ENCODE results near the gene ATP5ME.
A peak's percentile ranks its signal among the peaks of the same experiment; 100 is the strongest.

Gene ATP5ME

DNA sequence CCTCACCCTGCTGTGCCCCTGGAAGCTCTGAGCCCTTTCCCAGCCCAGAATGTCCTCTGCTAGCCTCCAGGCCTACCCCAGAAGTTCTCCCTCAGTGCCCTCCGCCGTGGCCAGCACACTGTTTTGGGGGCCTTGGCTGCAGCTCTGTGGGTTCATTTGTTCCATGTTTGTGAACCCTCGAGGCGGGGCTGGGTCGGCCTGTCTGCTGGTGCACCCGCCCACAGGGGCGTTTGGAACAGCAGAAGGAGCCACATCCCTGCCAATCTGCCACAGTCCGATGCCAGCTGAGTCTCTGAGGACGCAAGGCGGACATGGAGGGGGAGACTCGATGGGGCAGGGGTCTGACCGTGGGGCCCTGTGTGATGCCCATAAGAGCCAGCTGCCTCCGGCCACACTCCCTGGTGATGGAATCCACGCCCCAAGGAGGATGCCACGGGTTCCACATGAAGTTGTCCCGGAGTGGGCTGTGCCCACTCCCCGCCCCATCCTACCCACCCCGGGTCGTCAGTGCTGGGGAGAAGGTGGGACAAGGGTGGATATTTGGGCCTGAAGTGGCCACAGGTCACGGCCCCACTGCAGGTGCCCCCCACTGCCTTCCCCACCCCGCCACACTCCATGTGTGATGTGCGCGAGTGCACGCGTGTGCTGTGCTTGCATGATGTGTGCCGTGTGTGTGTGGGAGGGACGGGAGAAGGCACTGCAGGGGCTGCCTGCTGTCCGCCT lies 7.1 kb downstream of the ATP5ME start:
- no peak for DNase-seq (ENCODE audit: low spot score)

DNA sequence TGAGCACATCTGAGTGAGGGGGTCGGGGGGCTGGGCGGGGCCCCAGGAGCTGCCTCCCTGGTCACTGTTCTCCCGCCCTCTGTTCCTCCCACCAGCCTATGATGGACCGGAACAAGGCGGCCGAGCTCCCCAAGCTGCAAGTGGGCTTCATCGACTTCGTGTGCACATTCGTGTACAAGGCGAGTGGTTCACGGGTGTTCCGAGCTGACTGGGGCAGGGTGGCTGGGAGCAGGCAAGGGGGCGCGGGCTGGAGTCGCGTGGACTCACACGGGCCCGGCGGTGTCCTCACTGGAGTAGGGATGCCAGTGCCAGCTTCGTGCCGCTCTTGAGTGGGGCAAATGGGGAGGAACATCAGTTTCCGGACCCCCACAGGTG lies 7.7 kb downstream of the ATP5ME start:
- DNase-seq (ENCODE audit: low spot score), result no peak

GRCh38 chr4:665751-666435 lies 8.2 kb downstream of the ATP5ME start:
- no peak for DNase-seq (ENCODE audit: low spot score)

DNA sequence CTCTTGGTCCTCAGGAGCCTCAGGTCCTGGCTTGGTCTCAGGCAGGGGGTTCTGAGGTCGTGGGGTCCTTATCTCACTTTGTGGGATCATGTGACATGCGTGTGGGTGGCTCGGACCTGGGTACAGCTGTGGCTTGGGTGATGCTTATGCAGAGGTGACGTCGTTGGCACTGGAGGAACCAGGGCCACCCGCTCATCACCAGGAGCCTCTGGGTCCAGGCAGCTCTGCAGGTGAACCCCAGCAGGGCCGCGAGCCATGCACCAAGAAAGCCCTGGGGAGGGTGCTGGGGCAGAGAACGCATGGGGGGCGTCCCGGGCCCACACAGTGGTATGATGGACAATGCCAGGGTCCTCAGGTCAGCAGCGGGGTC lies 8.7 kb downstream of the ATP5ME start:
- no peak for DNase-seq (ENCODE audit: low spot score)

DNA sequence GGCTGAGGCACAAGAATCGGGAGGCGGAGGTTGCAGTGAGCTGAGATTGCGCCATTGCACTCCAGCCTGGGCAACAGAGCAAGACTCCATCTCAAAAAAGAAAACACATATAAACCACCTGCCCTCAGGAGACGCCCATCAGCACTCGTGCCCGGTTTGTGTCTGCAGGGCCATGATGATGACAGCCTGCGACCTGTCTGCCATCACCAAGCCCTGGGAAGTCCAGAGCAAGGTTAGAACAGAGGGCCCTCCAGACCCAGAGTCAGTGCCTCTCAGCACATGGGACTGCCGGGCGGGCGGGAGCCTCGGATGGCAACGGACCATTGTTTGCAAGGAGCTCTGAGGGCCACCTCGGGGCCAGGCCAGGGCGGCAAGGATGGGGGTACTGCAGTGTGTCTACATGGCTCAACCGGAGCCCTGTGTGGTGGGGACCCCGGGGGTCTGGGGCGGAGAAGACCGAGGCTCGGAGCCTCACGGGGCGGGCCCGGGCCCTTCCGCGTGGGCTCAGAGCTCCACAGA lies 9.3 kb downstream of the ATP5ME start:
- DNase-seq (ENCODE audit: low spot score), result no peak

GRCh38 chr4:663438-664428 lies 10.3 kb downstream of the ATP5ME start:
- DNase-seq (ENCODE audit: low spot score), result peak; percentile 68

GRCh38 chr4:663046-663437 lies 11.0 kb downstream of the ATP5ME start:
- no peak for DNase-seq (ENCODE audit: low spot score)

DNA sequence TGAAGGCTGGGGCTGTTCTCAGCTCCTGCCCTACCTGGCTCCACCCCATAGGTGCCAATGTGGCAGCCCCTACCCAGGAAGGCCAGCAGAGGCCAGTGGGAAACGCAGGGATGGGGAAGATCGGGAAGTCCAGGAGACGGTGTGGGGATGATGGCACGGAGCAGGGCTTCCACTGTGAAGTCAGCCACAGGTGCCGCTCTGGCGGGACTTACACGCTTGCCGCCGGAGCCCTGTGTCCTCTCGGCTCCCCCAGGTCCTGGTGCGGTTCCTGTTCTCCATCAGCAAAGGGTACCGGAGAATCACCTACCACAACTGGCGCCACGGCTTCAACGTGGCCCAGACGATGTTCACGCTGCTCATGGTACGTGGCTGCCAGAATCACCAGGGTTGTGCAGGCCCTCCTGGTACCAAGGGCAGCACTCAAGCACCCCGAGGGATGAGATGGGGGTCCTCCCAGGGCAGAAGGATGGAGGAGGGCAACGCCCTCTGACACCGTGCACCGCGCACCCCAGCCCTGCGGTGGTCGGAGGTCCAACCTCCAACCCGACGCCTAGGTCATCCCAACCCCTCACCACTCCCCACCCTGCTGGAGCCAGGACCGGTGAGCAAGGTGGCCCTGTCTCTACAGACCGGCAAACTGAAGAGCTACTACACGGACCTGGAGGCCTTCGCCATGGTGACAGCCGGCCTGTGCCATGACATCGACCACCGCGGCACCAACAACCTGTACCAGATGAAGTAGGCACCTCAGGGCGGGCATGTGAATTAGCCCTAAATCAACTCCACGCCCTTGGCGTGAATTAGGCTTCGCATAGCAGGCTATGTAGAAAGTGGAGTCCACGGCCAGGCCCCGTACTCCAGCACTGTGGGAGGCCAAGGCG lies 12.0 kb downstream of the ATP5ME start:
- no peak for DNase-seq (ENCODE audit: low spot score)

- no peak for DNase-seq (ENCODE audit: low spot score)
These were observed 12.8 kb downstream of the ATP5ME start for GRCh38 chr4:661231-661630.

DNA sequence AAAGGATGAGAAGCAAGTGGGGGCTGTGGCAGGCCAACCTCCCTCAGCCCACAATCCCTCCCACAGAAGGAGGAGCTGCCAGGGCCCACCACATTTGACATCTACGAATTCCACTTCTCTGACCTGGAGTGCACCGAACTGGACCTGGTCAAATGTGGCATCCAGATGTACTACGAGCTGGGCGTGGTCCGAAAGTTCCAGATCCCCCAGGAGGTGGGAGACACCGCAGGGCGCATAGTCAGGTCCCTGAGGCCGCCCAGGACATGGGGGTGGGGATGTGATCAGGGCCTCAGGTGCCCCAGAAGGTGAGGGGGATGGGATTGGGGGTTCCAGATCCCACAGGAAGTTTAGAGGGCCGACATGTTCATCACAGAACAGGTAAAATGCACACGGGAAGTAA lies 13.7 kb downstream of the ATP5ME start:
- no peak for DNase-seq (ENCODE audit: low spot score)

DNA sequence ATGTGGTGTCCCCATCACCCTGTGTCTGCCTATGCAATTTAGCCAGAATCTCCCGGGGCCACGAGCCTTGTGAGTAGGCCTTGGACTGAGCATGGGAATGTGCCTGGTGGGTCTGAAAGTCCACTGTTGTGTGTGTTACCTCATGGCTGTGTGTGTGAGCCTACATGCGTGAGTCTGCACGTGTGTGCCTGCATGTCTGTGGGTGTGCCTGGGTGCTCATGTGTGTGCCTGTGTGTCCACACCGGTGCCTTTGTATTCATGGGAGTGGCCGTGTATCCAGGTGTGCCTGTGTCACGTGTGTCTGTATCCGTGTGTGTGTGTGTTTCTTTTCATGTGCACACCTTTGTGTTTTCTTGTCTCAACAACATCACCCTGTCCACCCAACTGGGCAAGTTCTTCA lies 14.2 kb downstream of the ATP5ME start:
- DNase-seq (ENCODE audit: low spot score), result no peak

GRCh38 chr4:658681-659667 lies 15.1 kb downstream of the ATP5ME start:
- DNase-seq (ENCODE audit: low spot score), result no peak

- no peak for DNase-seq (ENCODE audit: low spot score)
These were observed 16.0 kb downstream of the ATP5ME start for GRCh38 chr4:657834-658667.

GRCh38 chr4:657338-657833 lies 16.7 kb downstream of the ATP5ME start:
- DNase-seq (ENCODE audit: low spot score), result no peak

GRCh38 chr4:656436-657337 lies 17.4 kb downstream of the ATP5ME start:
- DNase-seq (ENCODE audit: low spot score), result no peak

DNA sequence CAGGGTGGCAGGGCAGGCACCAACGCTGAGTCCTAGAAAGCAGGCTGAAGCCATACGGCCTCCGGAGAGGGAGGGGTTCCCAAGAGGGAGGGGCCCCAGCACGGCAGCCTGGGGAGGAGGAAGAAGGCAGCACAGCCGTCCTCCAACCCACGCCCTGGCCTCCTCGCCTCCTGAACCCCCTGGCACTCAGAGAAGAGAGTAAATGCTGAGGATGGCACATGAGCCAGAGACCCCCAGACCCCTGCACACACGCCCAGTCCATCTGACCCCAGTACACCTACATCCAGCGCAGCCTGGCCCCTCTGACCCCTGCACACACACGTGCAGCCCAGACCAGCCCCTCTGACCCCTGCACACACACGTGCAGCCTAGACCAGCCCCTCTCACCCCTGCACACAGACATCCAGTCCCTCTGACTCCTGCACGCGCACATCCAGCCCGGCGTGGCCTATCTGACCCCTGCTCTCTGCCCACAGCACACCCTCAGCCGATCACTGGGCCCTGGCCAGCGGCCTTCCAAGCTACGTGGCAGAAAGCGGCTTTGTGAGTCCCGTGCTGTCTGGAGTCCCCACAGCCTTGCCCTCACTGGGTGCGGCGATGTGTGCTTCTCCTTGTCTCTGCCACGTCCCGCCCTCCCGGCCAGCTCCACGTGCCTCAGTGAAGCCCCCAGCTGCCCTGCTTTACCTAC lies 18.5 kb downstream of the ATP5ME start:
- no peak for DNase-seq (ENCODE audit: low spot score)

DNA sequence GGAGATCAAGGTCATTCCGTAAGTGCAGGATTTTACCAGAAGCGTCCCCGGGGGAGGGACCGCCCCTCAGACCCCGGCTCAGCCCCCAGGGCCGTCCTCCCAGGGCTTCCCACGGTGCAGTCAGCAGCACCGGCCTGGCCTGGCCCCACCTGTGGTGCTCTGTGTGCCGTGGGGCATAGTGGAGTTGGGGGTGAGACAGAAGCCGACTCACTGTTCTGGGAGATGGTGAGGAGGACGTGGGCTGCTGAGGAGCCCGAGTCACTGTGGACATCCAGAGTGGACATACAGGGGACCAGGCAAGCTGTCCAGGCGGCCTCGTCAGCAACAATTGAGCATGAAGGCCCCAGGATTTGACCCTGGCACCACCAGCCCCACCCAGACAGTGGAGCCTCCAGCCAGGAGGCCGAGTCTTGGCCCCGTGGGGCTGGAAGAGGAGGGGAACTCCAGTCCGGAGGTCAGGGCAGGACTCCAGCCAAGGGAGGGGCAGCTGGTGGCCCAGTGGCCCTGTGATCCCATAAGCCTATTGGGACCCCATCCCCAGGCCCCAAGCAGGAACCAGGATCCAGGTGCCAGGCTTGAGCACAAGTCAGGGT lies 19.1 kb downstream of the ATP5ME start:
- no peak for DNase-seq (ENCODE audit: low spot score)

All from activated CD4-positive, alpha-beta T cell treated with anti-CD3 and anti-CD28 coated beads, Interleukin-2, Interleukin-4, amounts not matched to agents 100 ng/mL and 50 ng/mL, durations not matched to agents 16 hours and 8 hours (primary cell).